Vagina (tissue), 2 donors: ENCODE measurements around the gene THY1. TPM values are rescaled to one million over a fixed set of nuclear protein-coding genes. Genes with fewer than 3 reads are reported as not detected.
"Not testable (repeated sequence)": the region's sequence is repeated elsewhere in the genome, so short reads cannot be mapped to it uniquely, and the experiment has no call there.

Experiments used
- DNase-seq, 2 donors: peaks; one replicate each; pipeline ENCODE4 v3.0.0-alpha.2; 2017; ENCODE audit errors: extremely low spot score in 2 of 2
- H3K27ac ChIP-seq: fragments of 200-600 bp; sonication (generic); one replicate; pipeline ENCODE4 v1.5.1; 2019
- H3K27me3 ChIP-seq: fragments of 200-600 bp; sonication (generic); one replicate; pipeline ENCODE4 v1.5.1; 2019
- H3K36me3 ChIP-seq, 2 donors: fragments of 200-600 bp; sonication (generic); one replicate each; pipeline ENCODE4 v1.5.1; 2017 to 2019
- H3K4me1 ChIP-seq: fragments of 200-600 bp; sonication (generic); one replicate; pipeline ENCODE4 v1.5.1; 2019
- H3K4me3 ChIP-seq, 2 donors: fragments of 200-600 bp; sonication (generic); 1 replicate in 1 of 2; 2 replicates in 1 of 2; pipeline ENCODE4 v1.5.1; 2016 to 2019
- H3K9me3 ChIP-seq: fragments of 200-600 bp; sonication (generic); one replicate; pipeline ENCODE4 v1.5.1; 2019
- POLR2A ChIP-seq, 2 donors: fragments of 450-650 bp; IDR thresholded peaks; one replicate each; pipeline ENCODE4 v1.6.1; 2017; ENCODE audit warnings: antibody characterized with exemption in 2 of 2, mild to moderate bottlenecking in 2 of 2, moderate library complexity in 2 of 2
- POLR2AphosphoS5 ChIP-seq, 2 donors: sonication (generic); formaldehyde crosslinking; IDR thresholded peaks; one replicate each; pipeline ENCODE4 v1.9.0; 2017; ENCODE audit warnings: antibody characterized with exemption in 2 of 2, mild to moderate bottlenecking in 2 of 2, low read depth in 1 of 2; ENCODE audit not compliant: insufficient read depth in 1 of 2
- intact Hi-C: fragments of 100-400 bp; cut with DNase I; formaldehyde crosslinking; loops from one replicate; pipeline ENCODE4 v1.15.1; 2023
- total RNA-seq: library from RNA; depleted of rRNA; stranded (reverse); fragments of >200 nt; gene quantifications from one replicate; pipeline ENCODE4 v1.2.3, GENCODE V29; 2016
- TF ChIP-seq, protein P1 (sequence below), 3 experiments: fragments of 450-650 bp in 2 of 3; fragments of 200-600 bp in 1 of 3; sonication (generic) in 1 of 3; IDR thresholded peaks; one replicate each; pipeline ENCODE4 v1.5.1; 2017 to 2019; ENCODE audit warnings: antibody characterized with exemption in 3 of 3, mild to moderate bottlenecking in 2 of 3, moderate library complexity in 2 of 3

Gene THY1
- total RNA-seq, 1 donor from 2014 or later: 48.9 TPM

DNA sequence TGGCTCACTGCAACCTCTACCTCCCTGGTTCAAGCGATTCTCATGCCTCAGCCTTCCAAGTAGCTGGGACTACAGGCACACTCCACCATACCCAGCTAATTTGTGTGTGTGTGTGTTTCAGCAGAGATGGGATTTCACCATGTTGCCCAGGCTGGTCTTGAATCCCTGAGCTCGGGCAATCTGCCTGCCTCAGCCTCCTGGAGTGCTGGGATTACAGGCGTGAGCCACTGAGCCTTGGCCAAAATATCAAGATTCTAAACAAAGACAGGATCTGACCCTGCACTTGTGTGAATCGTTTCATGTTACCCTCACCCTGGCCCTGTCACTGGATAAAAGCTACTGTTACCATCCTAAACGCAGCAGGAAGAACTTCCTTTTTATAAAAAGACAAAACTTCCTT lies 15.6 kb upstream of the THY1 start:
- H3K27me3 ChIP-seq: no peaks in the 10 kb centered on the region
- TF ChIP-seq POLR2AphosphoS5 (IDR thresholded peaks at IDR 0.05; ENCODE audit: insufficient read depth in 1 of 2, low read depth in 1 of 2) (no peak), POLR2A (IDR thresholded peaks at IDR 0.05) (no peak)
- TF ChIP-seq, protein P1, sequence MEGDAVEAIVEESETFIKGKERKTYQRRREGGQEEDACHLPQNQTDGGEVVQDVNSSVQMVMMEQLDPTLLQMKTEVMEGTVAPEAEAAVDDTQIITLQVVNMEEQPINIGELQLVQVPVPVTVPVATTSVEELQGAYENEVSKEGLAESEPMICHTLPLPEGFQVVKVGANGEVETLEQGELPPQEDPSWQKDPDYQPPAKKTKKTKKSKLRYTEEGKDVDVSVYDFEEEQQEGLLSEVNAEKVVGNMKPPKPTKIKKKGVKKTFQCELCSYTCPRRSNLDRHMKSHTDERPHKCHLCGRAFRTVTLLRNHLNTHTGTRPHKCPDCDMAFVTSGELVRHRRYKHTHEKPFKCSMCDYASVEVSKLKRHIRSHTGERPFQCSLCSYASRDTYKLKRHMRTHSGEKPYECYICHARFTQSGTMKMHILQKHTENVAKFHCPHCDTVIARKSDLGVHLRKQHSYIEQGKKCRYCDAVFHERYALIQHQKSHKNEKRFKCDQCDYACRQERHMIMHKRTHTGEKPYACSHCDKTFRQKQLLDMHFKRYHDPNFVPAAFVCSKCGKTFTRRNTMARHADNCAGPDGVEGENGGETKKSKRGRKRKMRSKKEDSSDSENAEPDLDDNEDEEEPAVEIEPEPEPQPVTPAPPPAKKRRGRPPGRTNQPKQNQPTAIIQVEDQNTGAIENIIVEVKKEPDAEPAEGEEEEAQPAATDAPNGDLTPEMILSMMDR (IDR thresholded peaks at IDR 0.05): no peak
- no peak for DNase-seq
- H3K9me3 ChIP-seq: no peaks in the 10 kb centered on the region
- H3K36me3 ChIP-seq: no peaks in the 10 kb centered on the region
- H3K4me1 ChIP-seq: no peaks in the 10 kb centered on the region
- no peak overlapping the region for H3K4me3 ChIP-seq
- H3K27ac ChIP-seq: no peak overlapping the region
- intact Hi-C loops: no loop called here

DNA sequence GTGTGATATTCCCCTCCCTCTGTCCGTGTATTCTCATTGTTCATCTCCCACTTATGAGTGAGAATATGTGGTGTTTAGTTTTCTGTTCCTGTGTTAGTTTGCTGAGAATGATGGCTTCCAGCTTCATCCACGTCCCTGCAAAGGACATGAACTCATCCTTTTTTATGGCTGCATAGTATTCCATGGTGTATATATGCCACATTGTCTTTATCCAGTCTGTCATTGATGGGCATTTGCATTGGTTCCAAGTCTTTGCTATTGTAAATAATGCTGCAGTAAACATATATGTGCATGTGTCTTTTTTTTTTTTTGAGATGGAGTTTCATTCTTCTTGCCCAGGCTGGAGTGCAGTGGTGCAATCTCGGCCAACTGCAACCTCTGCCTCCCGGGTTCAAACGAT lies 14.5 kb upstream of the THY1 start:
- H3K27ac ChIP-seq, DNase-seq, H3K4me3 ChIP-seq, H3K36me3 ChIP-seq, intact Hi-C loops, H3K27me3 ChIP-seq, H3K4me1 ChIP-seq, H3K9me3 ChIP-seq: not testable (repeated sequence)

DNA sequence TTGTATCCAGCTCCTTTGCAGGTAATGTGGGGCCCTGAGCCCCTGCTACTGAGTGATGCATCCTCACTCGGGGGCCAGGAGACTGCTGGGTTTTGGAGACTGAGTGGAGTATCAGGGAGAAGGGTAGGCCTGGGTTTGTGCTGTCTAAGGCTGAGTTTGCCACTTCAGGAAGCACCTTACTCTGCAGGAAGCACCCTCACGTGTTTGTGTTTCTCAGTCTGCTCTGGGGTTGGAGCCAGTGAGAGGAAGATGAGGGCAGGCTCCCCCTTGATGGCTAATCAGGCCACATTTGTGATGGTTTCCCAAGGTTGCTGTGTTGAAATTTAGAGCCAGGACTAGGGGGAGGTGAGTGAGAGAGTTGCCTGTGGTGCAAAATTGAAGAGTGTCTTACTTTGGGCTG lies 13.7 kb upstream of the THY1 start:
- H3K27ac ChIP-seq: no peak overlapping the region
- TF ChIP-seq, protein P1 (IDR thresholded peaks at IDR 0.05): no peak
- TF ChIP-seq POLR2AphosphoS5 (IDR thresholded peaks at IDR 0.05; ENCODE audit: insufficient read depth in 1 of 2, low read depth in 1 of 2) (no peak), POLR2A (IDR thresholded peaks at IDR 0.05) (no peak)
- DNase-seq: no peak
- intact Hi-C loops: no loop called here
- no peaks in the 10 kb centered on the region for H3K27me3 ChIP-seq
- no peaks in the 10 kb centered on the region for H3K36me3 ChIP-seq
- no peak overlapping the region for H3K4me3 ChIP-seq
- H3K4me1 ChIP-seq: peaks cover 16% of the 10 kb centered on the region
- H3K9me3 ChIP-seq: no peaks in the 10 kb centered on the region

DNA sequence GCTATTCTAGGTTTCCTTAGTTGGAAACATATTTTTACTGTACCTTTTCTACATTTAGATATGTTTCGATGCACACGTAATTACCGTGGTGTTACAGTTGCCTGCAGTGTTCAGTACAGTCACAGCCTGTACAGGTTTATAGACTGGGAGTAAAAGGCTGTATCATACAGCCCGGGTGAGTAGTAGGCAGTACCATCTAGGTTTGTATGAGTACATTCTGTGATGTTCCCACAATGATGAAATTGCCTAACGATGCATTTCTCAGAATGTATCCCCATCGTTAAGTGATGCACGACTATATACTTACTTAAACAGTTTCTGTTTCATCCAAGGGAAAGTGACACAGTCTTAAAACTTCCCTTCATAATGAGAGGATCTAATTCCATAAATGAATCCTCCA lies 13.1 kb upstream of the THY1 start:
- intact Hi-C loops: no loop called here
- no peaks in the 10 kb centered on the region for H3K9me3 ChIP-seq
- TF ChIP-seq POLR2AphosphoS5 (IDR thresholded peaks at IDR 0.05; ENCODE audit: insufficient read depth in 1 of 2, low read depth in 1 of 2): no peak
- TF ChIP-seq, protein P1 (IDR thresholded peaks at IDR 0.05): no peak
- TF ChIP-seq POLR2A (IDR thresholded peaks at IDR 0.05): no peak
- H3K27me3 ChIP-seq: no peaks in the 10 kb centered on the region
- no peaks in the 10 kb centered on the region for H3K36me3 ChIP-seq
- H3K4me1 ChIP-seq: peaks cover 16% of the 10 kb centered on the region
- DNase-seq: no peak
- no peak overlapping the region for H3K4me3 ChIP-seq
- no peak overlapping the region for H3K27ac ChIP-seq

DNA sequence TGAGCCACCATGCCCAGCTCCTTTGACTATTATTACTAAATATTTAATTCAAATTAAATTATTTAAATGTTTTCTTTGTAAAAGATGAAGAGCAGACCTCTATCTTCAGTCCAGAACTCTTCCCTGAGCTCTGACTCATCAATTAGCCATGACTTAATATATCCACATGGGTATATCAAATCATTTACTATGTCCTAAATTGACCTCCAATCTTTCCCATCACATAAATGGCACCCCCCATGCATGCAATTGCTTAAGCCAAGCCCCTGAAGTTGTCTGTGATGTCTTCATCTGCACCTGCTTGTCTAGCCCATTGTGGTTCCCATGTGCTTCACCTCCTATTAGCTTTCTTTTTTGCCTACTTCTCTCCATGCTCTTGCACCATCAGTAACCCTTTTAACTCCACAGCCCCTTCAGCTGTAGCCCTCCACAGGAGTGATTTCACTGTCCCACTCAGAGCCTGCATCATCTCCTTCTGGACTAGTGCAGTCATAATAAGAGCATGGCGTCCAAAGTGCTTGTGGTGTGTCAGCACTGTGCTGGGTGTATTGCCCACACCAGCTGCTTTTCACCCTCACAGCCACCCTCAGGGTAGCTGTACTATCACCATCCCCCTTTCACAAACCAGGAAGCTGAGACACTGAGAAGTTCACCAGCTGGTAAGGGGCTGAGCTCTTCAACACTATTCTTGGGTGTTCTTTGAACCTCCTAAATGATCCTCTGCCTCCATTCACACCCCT lies 11.8 kb upstream of the THY1 start:
- peaks cover 16% of the 10 kb centered on the region for H3K4me1 ChIP-seq
- H3K4me3 ChIP-seq: no peak overlapping the region
- H3K27ac ChIP-seq: no peak overlapping the region
- TF ChIP-seq POLR2A (IDR thresholded peaks at IDR 0.05) (no peak), POLR2AphosphoS5 (IDR thresholded peaks at IDR 0.05; ENCODE audit: insufficient read depth in 1 of 2, low read depth in 1 of 2) (no peak)
- TF ChIP-seq, protein P1 (IDR thresholded peaks at IDR 0.05): no peak
- intact Hi-C loops: no loop called here
- no peaks in the 10 kb centered on the region for H3K9me3 ChIP-seq
- no peaks in the 10 kb centered on the region for H3K36me3 ChIP-seq
- no peak for DNase-seq
- H3K27me3 ChIP-seq: no peaks in the 10 kb centered on the region
